HG02981 (cell line): ENCODE results near the gene RRP36.

Source experiments
- ATAC-seq: cut with Tn5 transposase; IDR thresholded peaks from one replicate; pipeline ENCODE4 v1.9.1; 2021; ENCODE audit warnings: mild to moderate bottlenecking, moderate library complexity; ENCODE audit not compliant: unreplicated experiment

The RRP36 gene

GRCh38 chr6:43060755-43061633 is 39.6 kb downstream of the RRP36 start:
- no peak for ATAC-seq

- no peak for ATAC-seq
Measured at GRCh38 chr6:43061861-43062260, 40.4 kb downstream of the RRP36 start.

- no peak for ATAC-seq
Measured at GRCh38 chr6:43062818-43063217, 41.4 kb downstream of the RRP36 start.

GRCh38 chr6:43070028-43070632 is 48.7 kb downstream of the RRP36 start:
- ATAC-seq = no peak

GRCh38 chr6:43074847-43075669 is 53.6 kb downstream of the RRP36 start:
- no peak for ATAC-seq

- ATAC-seq = no peak
Measured at GRCh38 chr6:43075670-43076463, 54.4 kb downstream of the RRP36 start, which contains the start of gene PTK7. PTK7 (plus strand) TSS chr6:43076314; CDS start chr6:43076489, 175 bp downstream.

GRCh38 chr6:43076464-43077332 is 55.3 kb downstream of the RRP36 start:
- ATAC-seq = no peak

- no peak for ATAC-seq
Measured at GRCh38 chr6:43077333-43077809, 55.9 kb downstream of the RRP36 start.

GRCh38 chr6:43077981-43078511 is 56.6 kb downstream of the RRP36 start:
- no peak for ATAC-seq

- no peak for ATAC-seq
Measured at GRCh38 chr6:43078691-43079090, 57.3 kb downstream of the RRP36 start.
